Cardiac atrium fibroblast (primary cell): ENCODE results near the gene TTC23L. TPM values are rescaled to one million over a fixed set of nuclear protein-coding genes. Genes with fewer than 3 reads are reported as not detected.

ENCODE experiments used
- total RNA-seq: library from RNA; depleted of rRNA; stranded (reverse); fragments of >200 nt; gene quantifications from 2 replicates; pipeline ENCODE4 v1.2.3, GENCODE V29; 2015

TTC23L gene, protein sequence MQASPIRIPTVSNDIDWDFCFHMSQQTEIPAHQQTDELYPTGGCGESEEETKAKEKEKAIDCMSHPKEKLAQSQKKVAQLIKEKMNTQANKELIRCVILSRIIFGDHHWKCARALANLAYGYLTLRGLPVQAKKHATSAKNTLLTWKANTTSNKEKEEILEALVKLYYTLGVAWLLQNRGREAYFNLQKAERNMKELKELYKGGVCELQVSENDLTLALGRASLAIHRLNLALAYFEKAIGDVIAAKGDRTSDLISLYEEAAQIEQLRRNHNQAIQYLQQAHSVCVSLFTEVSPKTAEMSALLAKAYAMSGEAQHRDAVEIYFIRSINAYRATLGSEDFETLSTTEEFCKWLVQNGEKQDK
- 2.1 TPM in 1 of 2 replicates, not detected in the other for total RNA-seq

DNA sequence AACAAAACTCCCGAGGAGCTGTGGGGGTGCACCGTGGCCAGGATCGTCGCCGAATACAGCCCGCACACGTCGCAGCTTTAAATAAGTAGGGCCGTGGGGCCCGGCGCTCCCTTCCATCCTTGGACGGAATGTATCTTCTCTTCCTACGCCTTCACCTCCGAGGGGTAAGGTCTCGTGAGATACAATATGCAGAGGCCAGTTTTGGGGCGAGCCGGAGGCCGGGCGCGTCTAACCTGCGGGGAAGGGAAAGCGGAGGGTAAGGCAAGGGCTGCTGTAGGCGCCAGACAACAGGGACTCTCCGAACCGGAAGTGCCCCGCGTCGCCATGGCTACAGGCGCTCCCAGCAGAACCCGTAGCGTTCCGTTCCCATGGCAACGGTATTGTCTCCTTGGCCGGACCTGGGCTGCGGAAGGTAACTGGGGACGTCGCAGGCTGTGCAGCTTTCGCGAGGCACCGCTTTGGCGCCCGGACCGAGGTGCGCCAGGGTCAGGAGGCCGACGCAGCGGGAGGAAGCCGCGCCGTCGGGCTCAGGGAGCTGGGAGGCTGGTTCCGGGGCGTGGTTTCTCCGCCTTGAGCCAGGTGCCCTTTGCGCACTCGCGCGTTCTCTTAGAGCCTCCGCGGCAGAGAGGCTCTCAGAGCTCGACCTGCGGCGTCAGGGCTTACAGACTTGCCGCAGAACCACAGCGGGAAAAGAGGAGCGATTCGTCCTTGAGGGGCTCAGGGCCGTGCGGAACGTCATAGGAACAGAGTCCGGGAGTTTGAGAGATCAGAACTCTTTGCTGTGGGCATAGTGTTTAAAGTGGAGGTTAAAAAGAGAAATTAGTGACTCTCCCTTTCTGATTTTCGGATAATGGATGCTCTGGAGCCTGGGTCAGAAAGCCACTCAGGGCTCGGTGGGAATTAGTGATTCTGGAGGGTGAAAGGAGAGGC lies at the start of gene TTC23L:
TSS of gene TTC23L (plus strand) at position 380 of the 930 bp plus-strand sequence. CDS start 1,508 bp downstream, outside the sequence.

DNA sequence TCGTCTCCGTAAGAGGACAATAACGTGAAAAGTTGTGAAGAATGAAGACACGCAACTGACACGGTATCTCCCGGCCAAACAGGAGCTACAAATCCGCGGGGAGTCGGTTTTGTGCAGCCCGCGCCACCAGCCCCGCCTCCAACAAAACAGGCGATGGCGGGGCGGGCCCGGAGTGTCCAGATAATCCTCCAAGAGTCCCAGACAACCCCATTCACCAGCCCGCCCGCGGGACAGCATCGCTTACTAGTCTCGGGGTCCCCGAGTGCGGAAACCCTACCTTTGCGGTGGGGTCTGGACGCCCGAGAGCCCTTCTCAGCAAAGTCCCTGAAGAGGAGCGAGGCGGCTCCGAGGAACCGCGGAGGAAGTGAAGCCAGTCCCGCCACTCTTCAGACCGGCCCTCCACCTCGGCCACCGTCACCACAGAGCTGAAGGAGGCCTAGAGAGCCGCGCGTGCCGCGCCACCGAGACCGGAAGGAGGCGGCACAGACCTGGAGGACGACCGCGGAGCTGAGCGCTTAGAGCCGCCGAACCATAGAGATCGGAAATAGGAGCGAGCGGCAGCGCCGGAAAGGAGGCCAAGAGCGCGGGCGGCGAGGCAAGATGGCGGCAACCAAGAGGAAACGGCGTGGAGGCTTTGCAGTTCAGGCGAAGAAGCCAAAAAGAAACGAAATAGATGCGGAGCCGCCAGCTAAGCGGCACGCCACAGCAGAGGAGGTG lies 76.3 kb downstream of the TTC23L start, which contains the start of the genes BRIX1 and RAD1:
TSS of gene BRIX1 (plus strand) at position 573 of the 717 bp plus-strand sequence. CDS start at position 601, 28 bp downstream.
TSS of gene RAD1 (minus strand) at position 366 of the 717 bp plus-strand sequence. CDS start 612 bp downstream, outside the sequence.

DNA sequence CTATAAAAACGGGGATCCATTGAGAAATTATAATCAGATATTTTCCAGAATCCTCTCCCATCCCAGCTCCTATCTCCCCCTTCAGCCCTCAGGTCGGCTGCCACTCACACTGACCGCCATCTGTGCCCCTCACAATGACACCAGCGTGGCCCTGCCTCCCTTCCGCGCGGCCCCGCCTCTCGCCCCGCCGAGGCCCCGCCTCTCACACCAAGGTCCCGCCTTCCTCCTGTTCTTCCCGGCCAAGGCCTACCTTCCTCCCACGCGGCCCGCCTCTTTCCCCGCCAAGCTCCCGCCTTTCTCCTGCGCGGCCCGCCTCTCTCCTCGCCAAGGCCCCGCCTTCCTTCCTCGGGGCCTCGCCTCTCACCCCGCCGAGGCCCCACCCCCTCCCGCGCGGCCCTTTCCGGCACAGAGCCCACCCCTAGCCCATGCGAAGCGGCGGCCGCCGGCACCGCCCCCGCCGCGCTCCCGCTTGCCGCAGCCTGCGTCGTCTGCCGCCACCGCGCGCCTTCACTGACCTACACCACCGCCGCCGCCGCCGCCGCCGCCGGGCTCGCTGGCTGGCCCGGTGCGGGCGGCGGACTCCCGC lies 90.3 kb downstream of the TTC23L start, which contains the start of gene DNAJC21:
TSS of gene DNAJC21 (plus strand) at position 426 of the 586 bp plus-strand sequence. CDS start 261 bp downstream, outside the sequence.

Other genes with a start within 250 kb of the TTC23L start
- 78.4 and 93.5 TPM in 2 replicates for gene RAI14, start 182.8 kb upstream of the TTC23L start, total RNA-seq
- gene RAD1, start 76.3 kb downstream of the TTC23L start, total RNA-seq = 13.4 and 16.0 TPM in 2 replicates
- gene BRIX1, start 76.5 kb downstream of the TTC23L start, total RNA-seq = 10.1 and 14.9 TPM in 2 replicates
- 9.7 and 10.3 TPM in 2 replicates for gene DNAJC21, start 90.4 kb downstream of the TTC23L start, total RNA-seq
- not detected in 2 replicates for gene AGXT2, start 208.8 kb downstream of the TTC23L start, total RNA-seq